Measurements from ENCODE around the gene KCNE4.

DNA sequence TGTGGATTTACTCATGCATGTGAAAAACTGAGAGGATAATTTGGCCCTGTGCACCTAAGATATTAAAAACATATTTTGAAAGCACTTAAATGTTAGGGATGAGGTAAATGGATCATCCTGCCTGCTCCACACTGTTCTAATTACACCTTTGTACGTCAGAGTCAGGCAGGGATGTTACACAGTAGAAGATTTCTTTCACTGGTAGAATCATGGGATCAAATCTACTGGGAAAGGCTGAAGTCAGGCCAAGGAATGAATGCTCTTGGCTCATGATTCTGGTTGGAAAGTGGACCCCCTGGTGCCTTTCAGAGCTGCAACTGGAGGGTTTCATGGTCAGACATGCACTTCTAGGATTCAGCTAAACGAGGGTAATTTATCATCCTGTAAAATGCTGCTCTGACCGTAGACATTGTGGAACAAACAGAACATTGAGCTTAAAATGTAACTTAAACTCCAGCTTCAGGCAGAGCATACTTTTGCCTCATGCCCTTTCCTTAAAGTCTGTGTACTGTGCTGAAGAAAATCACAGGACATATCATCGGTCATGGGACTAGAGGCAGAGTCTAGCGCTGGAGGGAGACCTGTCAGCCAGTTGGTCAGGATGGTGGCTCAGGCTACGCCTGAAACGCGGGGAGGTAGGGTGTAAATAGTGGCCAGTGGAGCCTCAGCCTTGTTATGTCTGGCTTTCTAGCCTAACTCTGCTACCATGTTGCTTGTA lies 4.9 kb downstream of the KCNE4 start:
- TF ChIP-seq TCF4 (CRISPR knock-in tag; IDR thresholded peaks at IDR 0.05; ENCODE audit: borderline replicate concordance) (no peak), GLIS3 (CRISPR knock-in tag; IDR thresholded peaks at IDR 0.05) (no peak), ZFP30 (CRISPR knock-in tag; IDR thresholded peaks at IDR 0.05) (no peak)
